Transverse colon (tissue), 4 donors: Measurements from ENCODE around the gene MYO9A. TPM values are rescaled to one million over a fixed set of nuclear protein-coding genes. Genes with fewer than 3 reads are reported as not detected.

ENCODE experiments used
- DNase-seq: peaks from one replicate; pipeline ENCODE4 v3.0.0-alpha.2; 2019
- H3K27ac ChIP-seq, 4 donors: fragments of 200-600 bp; sonication (generic); 2 replicates each; pipeline ENCODE4 v1.5.1; 2016 to 2018; ENCODE audit warnings: inconsistent platforms in 4 of 4
- H3K27me3 ChIP-seq: fragments of 200-600 bp; sonication (generic); 2 replicates; pipeline ENCODE4 v1.5.1; 2017; ENCODE audit warnings: inconsistent platforms
- H3K36me3 ChIP-seq, 4 donors: fragments of 200-600 bp; sonication (generic); 2 replicates each; pipeline ENCODE4 v1.5.1; 2017 to 2019; ENCODE audit warnings: inconsistent platforms in 4 of 4
- H3K4me1 ChIP-seq, 4 donors: fragments of 200-600 bp; sonication (generic); 2 replicates each; pipeline ENCODE4 v1.5.1; 2017 to 2020; ENCODE audit warnings: inconsistent platforms in 4 of 4
- H3K4me3 ChIP-seq, 4 donors: fragments of 200-600 bp; sonication (generic); 1 replicate in 1 of 4; 2 replicates in 3 of 4; pipeline versions ENCODE4 v1.5.1 to v1.6.1; 2017 to 2019; ENCODE audit warnings: inconsistent platforms in 4 of 4
- H3K9me3 ChIP-seq, 2 donors: fragments of 200-600 bp; sonication (generic); 2 replicates each; pipeline ENCODE4 v1.5.1; 2017 to 2019; ENCODE audit warnings: inconsistent platforms in 2 of 2
- CTCF ChIP-seq, 5 experiments: fragments of 200-600 bp in 3 of 5; fragments of 450-650 bp in 2 of 5; sonication (generic) in 3 of 5; IDR thresholded peaks; 1 replicate in 2 of 5; 2 replicates in 3 of 5; pipeline ENCODE4 v1.5.1; 2016 to 2017; ENCODE audit warnings: antibody characterized with exemption in 5 of 5, inconsistent platforms in 3 of 5, mild to moderate bottlenecking in 2 of 5, moderate library complexity in 1 of 5
- EP300 ChIP-seq: sonication (generic); formaldehyde crosslinking; IDR thresholded peaks from one replicate; pipeline ENCODE4 v1.6.1; 2017; ENCODE audit warnings: antibody characterized with exemption, low read depth
- POLR2A ChIP-seq: fragments of 450-650 bp; IDR thresholded peaks from one replicate; pipeline ENCODE4 v1.6.1; 2016; ENCODE audit warnings: antibody characterized with exemption, mild to moderate bottlenecking, moderate library complexity
- POLR2AphosphoS5 ChIP-seq, 3 donors: sonication (generic); formaldehyde crosslinking; IDR thresholded peaks; one replicate each; pipeline ENCODE4 v1.6.1; 2016; ENCODE audit warnings: antibody characterized with exemption in 3 of 3
- WGBS, 2 donors: methylation state at CpG; one replicate each; pipeline ENCODE4 v1.1.5; 2018; ENCODE audit warnings: low coverage in 1 of 2; 5-methylcytosine and 5-hydroxymethylcytosine counted together
- in situ Hi-C, 4 donors: fragments of 200-750 bp; cut with MboI; loops; one replicate each; pipeline versions ENCODE4 v1.15.0 to v1.15.1; 2017; ENCODE audit warnings: low sequenced_read_pairs in 3 of 4, low pct_ligation_motif_present in 1 of 4, low pct_unique_long_range_greater_than_20kb in 1 of 4
- intact Hi-C: fragments of 100-400 bp; cut with DNase I; formaldehyde crosslinking; loops from one replicate; pipeline ENCODE4 v1.15.1; 2023; ENCODE audit warnings: low total_unique reads
- total RNA-seq, 4 donors: library from RNA; depleted of rRNA; stranded (reverse); fragments of >200 nt; gene quantifications; one replicate each; pipeline ENCODE4 v1.1.0, GENCODE V29; 2016

MYO9A gene
- total RNA-seq, 4 donors from 2014 or later, result 52.4 to 103 (median 74.2) TPM

GRCh38 chr15:71815301-71815700 is 302.6 kb downstream of the MYO9A start:
- no peak for TF ChIP-seq POLR2A
- DNase-seq, result no peak
- no peak overlapping the region for H3K4me3 ChIP-seq
- no peaks in the 10 kb centered on the region for H3K36me3 ChIP-seq
- WGBS, 2 donors, result 87 to 93% methylated on average over 3 of the region's 3 CpGs
- no peak overlapping the region for H3K27ac ChIP-seq
- H3K4me1 ChIP-seq, result peaks cover 0 to 2% (median 0%) of the 10 kb centered on the region in 4 donors
- no peaks in the 10 kb centered on the region for H3K27me3 ChIP-seq
- intact Hi-C loops (no loop called here), in situ Hi-C loops (loop anchor here in 1 of 4 donors (25.0 kb wide), 1 partner anchor 347 kb away; no protein-coding TSS in a partner anchor)
- H3K9me3 ChIP-seq, result peaks cover 0 to 6% of the 10 kb centered on the region in 2 donors

- no peaks in the 10 kb centered on the region for H3K27me3 ChIP-seq
- H3K4me1 ChIP-seq, result peaks cover 0 to 2% (median 0%) of the 10 kb centered on the region in 4 donors
- no peaks in the 10 kb centered on the region for H3K36me3 ChIP-seq
- no peak overlapping the region for H3K27ac ChIP-seq
- H3K9me3 ChIP-seq, result no peaks in the 10 kb centered on the region
- intact Hi-C loops (no loop called here), in situ Hi-C loops (loop anchor here in 1 of 4 donors (25.0 kb wide), 1 partner anchor 348 kb away; no protein-coding TSS in a partner anchor)
- TF ChIP-seq POLR2A, result no peak
- no peak for TF ChIP-seq EP300
- TF ChIP-seq CTCF (IDR thresholded peaks at IDR 0.05), result no peak
- TF ChIP-seq POLR2AphosphoS5 (IDR thresholded peaks at IDR 0.05), result no peak
- no peak for DNase-seq
- H3K4me3 ChIP-seq, result no peak overlapping the region
- 84 to 88% methylated on average over 2 to 9 of the region's 9 CpGs for WGBS, 2 donors
Observed at GRCh38 chr15:71813723-71814470, 304.1 kb downstream of the MYO9A start.

- DNase-seq, result no peak
- intact Hi-C loops, result no loop called here
- no peak overlapping the region for H3K27ac ChIP-seq
- in situ Hi-C loops, result loop anchor here in 1 of 4 donors (25.0 kb wide), 1 partner anchor 349 kb away; no protein-coding TSS in a partner anchor
- H3K9me3 ChIP-seq, result no peaks in the 10 kb centered on the region
- TF ChIP-seq POLR2A (no peak), POLR2AphosphoS5 (IDR thresholded peaks at IDR 0.05) (no peak), EP300 (no peak), CTCF (IDR thresholded peaks at IDR 0.05) (no peak)
- H3K4me3 ChIP-seq, result no peak overlapping the region
- no peaks in the 10 kb centered on the region for H3K27me3 ChIP-seq
- WGBS, 2 donors, result 83% methylated on average over 16 of the region's 16 CpGs; no CpG with 5 or more reads in 1 of the 2 donors
- peaks cover 0 to 2% (median 0%) of the 10 kb centered on the region in 4 donors for H3K4me1 ChIP-seq
- no peaks in the 10 kb centered on the region for H3K36me3 ChIP-seq
Observed at GRCh38 chr15:71812966-71813722, 304.8 kb downstream of the MYO9A start.

- Histone ChIP-seq H3K4me1 (peaks cover 0 to 2% (median 0%) of the 10 kb centered on the region in 4 donors), H3K4me3 (no peak overlapping the region), H3K9me3 (no peaks in the 10 kb centered on the region), H3K27me3 (no peaks in the 10 kb centered on the region), H3K36me3 (no peaks in the 10 kb centered on the region), H3K27ac (no peak overlapping the region)
- no peak for DNase-seq
- no peak for TF ChIP-seq POLR2A
- TF ChIP-seq CTCF (IDR thresholded peaks at IDR 0.05), result no peak
- no peak for TF ChIP-seq POLR2AphosphoS5 (IDR thresholded peaks at IDR 0.05)
- no peak for TF ChIP-seq EP300
- intact Hi-C loops (no loop called here), in situ Hi-C loops (loop anchor here in 1 of 4 donors (25.0 kb wide), 1 partner anchor 350 kb away; no protein-coding TSS in a partner anchor)
- WGBS, 2 donors, result 92 to 94% methylated on average over 6 to 38 of the region's 38 CpGs
Observed at GRCh38 chr15:71811752-71812735, 305.9 kb downstream of the MYO9A start.
